Activated CD4-positive, alpha-beta T cell treated with anti-CD3 and anti-CD28 coated beads for 48 hours (primary cell): Measurements from ENCODE around the gene ADAMTS4.

Experiments used
- DNase-seq: peaks from one replicate; pipeline ENCODE4 v3.0.0-alpha.2; 2020

ADAMTS4 gene

GRCh38 chr1:161171191-161171590 lies 27.7 kb downstream of the ADAMTS4 start:
- no peak for DNase-seq

- DNase-seq = no peak
These were observed 29.9 kb downstream of the ADAMTS4 start for GRCh38 chr1:161168906-161169305.

GRCh38 chr1:161166669-161167548 lies 31.9 kb downstream of the ADAMTS4 start:
- no peak for DNase-seq

GRCh38 chr1:161165742-161166668 lies 32.8 kb downstream of the ADAMTS4 start, which contains the start of gene PPOX:
TSS of gene PPOX (plus strand) at chr1:161166426. CDS start at chr1:161166848, 422 bp downstream.
- DNase-seq = peak; percentile 95

- DNase-seq = no peak
These were observed 33.8 kb downstream of the ADAMTS4 start for GRCh38 chr1:161164901-161165610.

- DNase-seq = no peak
These were observed 35.1 kb downstream of the ADAMTS4 start for GRCh38 chr1:161163793-161164192.

GRCh38 chr1:161162806-161163205 lies 36.0 kb downstream of the ADAMTS4 start:
- no peak for DNase-seq

- DNase-seq = no peak
These were observed 36.8 kb downstream of the ADAMTS4 start for GRCh38 chr1:161162052-161162451.

- DNase-seq = no peak
These were observed 37.2 kb downstream of the ADAMTS4 start for GRCh38 chr1:161161652-161162051.

- DNase-seq = no peak
These were observed 38.1 kb downstream of the ADAMTS4 start for GRCh38 chr1:161160671-161161145.

GRCh38 chr1:161159913-161160243 lies 39.0 kb downstream of the ADAMTS4 start:
- no peak for DNase-seq

- peak; percentile 94 for DNase-seq
These were observed 39.6 kb downstream of the ADAMTS4 start, which contains the start of gene USP21 for GRCh38 chr1:161159087-161159912. TSS of gene USP21 (plus strand) at chr1:161159500. CDS start at chr1:161160641, 1,141 bp downstream.

GRCh38 chr1:161158316-161159010 lies 40.4 kb downstream of the ADAMTS4 start:
- no peak for DNase-seq

- DNase-seq = no peak
These were observed 41.0 kb downstream of the ADAMTS4 start for GRCh38 chr1:161157867-161158266.

- DNase-seq = peak; percentile 86
These were observed 45.0 kb downstream of the ADAMTS4 start, which contains the start of gene UFC1 for GRCh38 chr1:161153682-161154337. TSS of gene UFC1 (plus strand) at chr1:161153978. CDS start at chr1:161153998, 20 bp downstream.

- DNase-seq = no peak
These were observed 45.7 kb downstream of the ADAMTS4 start for GRCh38 chr1:161153176-161153575.

GRCh38 chr1:161145832-161146231 lies 53.0 kb downstream of the ADAMTS4 start:
- no peak for DNase-seq

GRCh38 chr1:161140755-161141400 lies 58.0 kb downstream of the ADAMTS4 start:
- DNase-seq = no peak

GRCh38 chr1:161139766-161140165 lies 59.1 kb downstream of the ADAMTS4 start:
- DNase-seq = peak; percentile 36

GRCh38 chr1:161138431-161138830 lies 60.4 kb downstream of the ADAMTS4 start:
- no peak for DNase-seq
